ENCODE measurements around the gene TAF10. TPM values are rescaled to one million over a fixed set of nuclear protein-coding genes. Genes with fewer than 3 reads are reported as not detected.

Gene TAF10
- polyA plus RNA-seq, 1 of the 3 experiments (the other 2 are of a cell fraction) = 213 TPM

DNA sequence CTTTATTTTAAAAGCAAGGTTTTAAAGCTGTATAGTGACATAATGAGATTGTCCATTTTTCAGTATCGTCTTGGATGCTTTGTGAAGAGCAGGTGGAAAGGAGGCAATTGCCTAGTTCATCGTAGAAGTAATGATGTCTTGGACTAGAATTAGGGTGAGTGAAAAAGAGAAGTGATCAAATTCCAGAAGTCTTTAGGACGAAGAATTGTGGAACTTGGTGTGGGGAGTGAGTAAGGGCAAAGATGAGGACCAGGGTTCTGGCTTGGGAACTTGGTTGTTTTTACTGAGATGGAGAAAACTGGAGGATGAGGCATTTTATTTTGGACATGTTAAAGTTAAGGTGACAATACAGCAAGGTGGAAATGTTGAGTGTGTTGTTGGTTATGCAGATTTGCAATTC, 7.2 kb downstream of the TAF10 start:
- CTCF ChIA-PET = interaction anchor here (0.8 to 2.2 kb wide), 10 partner anchors 8 to 226 kb away, joined by 3 to 13 read pairs (median 4); partner anchors contain the start of genes MRPL17, TAF10 and TPP1
- peak overlapping the region; percentile 79 to 91; a peak in 3 of 4 replicates for H3K27ac ChIP-seq (ENCODE audit: low read depth in 2 of 2, low read length in 1 of 2)
- no peaks in the 10 kb centered on the region; the same call in 1 of the 2 replicates for H4K20me1 ChIP-seq (ENCODE audit: insufficient read depth)
- peak overlapping the region; percentile 92 for H3K9ac ChIP-seq
- no peaks in the 10 kb centered on the region for H3K27me3 ChIP-seq (ENCODE audit: insufficient read depth)
- H3K79me2 ChIP-seq (ENCODE audit: insufficient read depth) = peaks cover 95% of the 10 kb centered on the region
- H3K9me2 ChIP-seq = no peaks in the 10 kb centered on the region
- peaks cover 27 to 44% of the 10 kb centered on the region in 2 experiments for H3K36me3 ChIP-seq (replicated peaks in 1 of 2; ENCODE audit: control insufficient read depth in 1 of 2, insufficient read depth in 2 of 2, low read length in 1 of 2)
- WGBS (ENCODE audit: low lambda C conversion rate) = 63% methylated on average over 3 of the region's 3 CpGs
- H3K4me1 ChIP-seq (ENCODE audit: control insufficient read depth in 1 of 2, insufficient read depth in 2 of 2, low read depth in 1 of 2, low read length in 1 of 2) = peaks cover 26 to 40% of the 10 kb centered on the region in 2 experiments
- H2AFZ ChIP-seq (ENCODE audit: low read depth) = no peak overlapping the region
- DNase-seq = no peak
- H3K4me2 ChIP-seq = peak overlapping the region; percentile 86
- POLR2A ChIA-PET = interaction anchor here (0.9 to 3.0 kb wide), 5 partner anchors 8 to 136 kb away, joined by 3 to 15 read pairs (median 5); partner anchors contain the start of genes MRPL17, TAF10 and TPP1
- TF ChIP-seq RCOR1 (IDR thresholded peaks at IDR 0.05; ENCODE audit: low read length) = no peak
- TF ChIP-seq, protein P1, sequence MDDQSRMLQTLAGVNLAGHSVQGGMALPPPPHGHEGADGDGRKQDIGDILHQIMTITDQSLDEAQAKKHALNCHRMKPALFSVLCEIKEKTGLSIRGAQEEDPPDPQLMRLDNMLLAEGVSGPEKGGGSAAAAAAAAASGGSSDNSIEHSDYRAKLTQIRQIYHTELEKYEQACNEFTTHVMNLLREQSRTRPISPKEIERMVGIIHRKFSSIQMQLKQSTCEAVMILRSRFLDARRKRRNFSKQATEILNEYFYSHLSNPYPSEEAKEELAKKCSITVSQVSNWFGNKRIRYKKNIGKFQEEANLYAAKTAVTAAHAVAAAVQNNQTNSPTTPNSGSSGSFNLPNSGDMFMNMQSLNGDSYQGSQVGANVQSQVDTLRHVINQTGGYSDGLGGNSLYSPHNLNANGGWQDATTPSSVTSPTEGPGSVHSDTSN (IDR thresholded peaks at IDR 0.05) = no peak
- no peak for TF ChIP-seq CHD2 (IDR thresholded peaks at IDR 0.05; ENCODE audit: low read length, partially characterized antibody)
- TF ChIP-seq NRF1 (IDR thresholded peaks at IDR 0.05; ENCODE audit: low read depth, low read length) = no peak
- TF ChIP-seq RAD21 (IDR thresholded peaks at IDR 0.05; ENCODE audit: low read length) = no peak
- peak overlapping the region; percentile 67 to 95 for H3K4me3 ChIP-seq (ENCODE audit: low read depth in 2 of 2, low read length in 1 of 2)
- H3F3A ChIP-seq (replicated peaks; ENCODE audit: insufficient read depth) = peaks cover 38% of the 10 kb centered on the region
- H3K9me3 ChIP-seq = no peaks in the 10 kb centered on the region

DNA sequence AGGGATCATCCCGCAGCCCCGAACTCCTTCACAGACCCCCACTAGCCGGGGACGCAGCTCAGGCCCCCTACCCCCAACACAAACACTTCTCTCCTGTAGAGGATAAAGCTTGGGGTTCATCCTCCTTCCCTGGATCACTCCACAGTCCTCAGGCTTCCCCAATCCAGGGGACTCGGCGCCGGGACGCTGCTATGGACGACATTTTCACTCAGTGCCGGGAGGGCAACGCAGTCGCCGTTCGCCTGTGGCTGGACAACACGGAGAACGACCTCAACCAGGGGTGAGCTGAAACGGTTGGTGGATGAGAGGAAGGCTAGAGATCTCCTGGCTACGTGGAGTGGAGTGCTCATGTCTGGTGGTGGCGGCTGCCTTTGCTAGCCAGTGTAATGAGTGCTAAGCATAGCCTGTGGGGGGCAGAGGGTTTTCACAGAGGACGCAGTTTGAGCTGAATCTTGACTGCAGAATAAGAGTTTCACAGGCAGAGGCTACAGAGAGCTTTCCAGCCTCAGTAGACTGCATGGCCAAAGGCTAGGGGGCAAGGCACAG, 7.9 kb downstream of the TAF10 start:
- Histone ChIP-seq H3K36me3 (replicated peaks in 1 of 2; ENCODE audit: control insufficient read depth in 1 of 2, insufficient read depth in 2 of 2, low read length in 1 of 2) (peaks cover 25 to 44% of the 10 kb centered on the region in 2 experiments), H4K20me1 (ENCODE audit: insufficient read depth) (no peaks in the 10 kb centered on the region; the same call in 1 of the 2 replicates), H3K9me2 (no peaks in the 10 kb centered on the region), H3K79me2 (ENCODE audit: insufficient read depth) (peaks cover 95% of the 10 kb centered on the region), H3K27ac (ENCODE audit: low read depth in 2 of 2, low read length in 1 of 2) (peak overlapping the region; percentile 79 to 91), H3K4me3 (ENCODE audit: low read depth in 2 of 2, low read length in 1 of 2) (peak overlapping the region; percentile 67 to 95), H3K9ac (peak overlapping the region; percentile 92), H3K4me1 (ENCODE audit: control insufficient read depth in 1 of 2, insufficient read depth in 2 of 2, low read depth in 1 of 2, low read length in 1 of 2) (peaks cover 26 to 40% of the 10 kb centered on the region in 2 experiments), H2AFZ (ENCODE audit: low read depth) (peak overlapping the region; percentile 65), H3K4me2 (peak overlapping the region; percentile 86), H3K9me3 (no peaks in the 10 kb centered on the region), H3F3A (replicated peaks; ENCODE audit: insufficient read depth) (peaks cover 38% of the 10 kb centered on the region), H3K27me3 (ENCODE audit: insufficient read depth) (no peaks in the 10 kb centered on the region)
- TF ChIP-seq RCOR1 (IDR thresholded peaks at IDR 0.05; ENCODE audit: low read length) (0 out of 2 replicates have a peak, but pooled peaks have one; percentile 13), SIN3A (IDR thresholded peaks at IDR 0.05; ENCODE audit: borderline replicate concordance, low read depth, low read length) (0 out of 2 replicates have a peak, but pooled peaks have one; percentile 24), POLR2AphosphoS5 (IDR thresholded peaks at IDR 0.05; ENCODE audit: low read depth, low read length) (no peak), SMC3 (IDR thresholded peaks at IDR 0.05; ENCODE audit: low read depth, low read length) (peak; percentile 3; the same call in 1 of the 2 replicates), RAD21 (IDR thresholded peaks at IDR 0.05; ENCODE audit: low read length) (peak; percentile 46), ELF1 (IDR thresholded peaks at IDR 0.05) (no peak), MXI1 (IDR thresholded peaks at IDR 0.05; ENCODE audit: low read depth, low read length) (peak; percentile 32; the same call in 1 of the 2 replicates), CHD2 (IDR thresholded peaks at IDR 0.05; ENCODE audit: low read length, partially characterized antibody) (no peak), FOXM1 (IDR thresholded peaks at IDR 0.05; ENCODE audit: low read depth) (no peak)
- TF ChIP-seq, protein P2, sequence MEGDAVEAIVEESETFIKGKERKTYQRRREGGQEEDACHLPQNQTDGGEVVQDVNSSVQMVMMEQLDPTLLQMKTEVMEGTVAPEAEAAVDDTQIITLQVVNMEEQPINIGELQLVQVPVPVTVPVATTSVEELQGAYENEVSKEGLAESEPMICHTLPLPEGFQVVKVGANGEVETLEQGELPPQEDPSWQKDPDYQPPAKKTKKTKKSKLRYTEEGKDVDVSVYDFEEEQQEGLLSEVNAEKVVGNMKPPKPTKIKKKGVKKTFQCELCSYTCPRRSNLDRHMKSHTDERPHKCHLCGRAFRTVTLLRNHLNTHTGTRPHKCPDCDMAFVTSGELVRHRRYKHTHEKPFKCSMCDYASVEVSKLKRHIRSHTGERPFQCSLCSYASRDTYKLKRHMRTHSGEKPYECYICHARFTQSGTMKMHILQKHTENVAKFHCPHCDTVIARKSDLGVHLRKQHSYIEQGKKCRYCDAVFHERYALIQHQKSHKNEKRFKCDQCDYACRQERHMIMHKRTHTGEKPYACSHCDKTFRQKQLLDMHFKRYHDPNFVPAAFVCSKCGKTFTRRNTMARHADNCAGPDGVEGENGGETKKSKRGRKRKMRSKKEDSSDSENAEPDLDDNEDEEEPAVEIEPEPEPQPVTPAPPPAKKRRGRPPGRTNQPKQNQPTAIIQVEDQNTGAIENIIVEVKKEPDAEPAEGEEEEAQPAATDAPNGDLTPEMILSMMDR (IDR thresholded peaks at IDR 0.05) = peak; percentile 32; the same call in 1 of the 2 replicates
- CTCF ChIA-PET = interaction anchor here (0.6 to 2.2 kb wide), 11 partner anchors 8 to 225 kb away, joined by 3 to 13 read pairs (median 4); partner anchors contain the start of genes MRPL17, TAF10 and TPP1
- POLR2A ChIA-PET = interaction anchor here (0.9 to 3.0 kb wide), 5 partner anchors 8 to 135 kb away, joined by 3 to 15 read pairs (median 5); partner anchors contain the start of genes MRPL17, TAF10 and TPP1
- WGBS (ENCODE audit: low lambda C conversion rate) = 0% methylated on average over 20 of the region's 20 CpGs
- peak; percentile 73 for DNase-seq

Data from SK-N-SH (cell line).